MCF 10A (cell line): ENCODE data around the gene AP3M1. TPM values are rescaled to one million over a fixed set of nuclear protein-coding genes. Genes with fewer than 3 reads are reported as not detected.

Experiments used
- BruUV-seq: library from RNA; stranded (reverse); fragments of 400-500 nt; replicated peaks from 2 replicates; lab custom pipeline; 2021; lab: Mats Ljungman, UMichigan
- CTCF ChIA-PET: fragments of 300-600 bp; sonication (Branson Sonifier 250); formaldehyde crosslinking; extraction: SDS; loops from one replicate; lab custom pipeline; 2021; ENCODE audit warnings: antibody characterized with exemption, inconsistent platforms; lab: Yijun Ruan, JAX
- POLR2A ChIA-PET: fragments of 300-600, 350-650 bp; sonication (Branson Sonifier 250); formaldehyde crosslinking; extraction: SDS; loops from one replicate; lab custom pipeline; 2020; ENCODE audit warnings: antibody characterized with exemption, inconsistent platforms; lab: Yijun Ruan, JAX
- DNase-seq: peaks from one replicate; pipeline ENCODE4 v3.0.0-alpha.2; 2018; ENCODE audit not compliant: unreplicated experiment
- H3K27ac Mint-ChIP-seq: one replicate; pipeline ENCODE4 v1.8.0; 2022; ENCODE audit warnings: mild to moderate bottlenecking, low read depth, mixed read lengths; ENCODE audit not compliant: unreplicated experiment
- H3K27me3 Mint-ChIP-seq: one replicate; pipeline ENCODE4 v1.8.0; 2022; ENCODE audit warnings: mixed read lengths; ENCODE audit not compliant: insufficient read depth, unreplicated experiment
- H3K36me3 Mint-ChIP-seq: one replicate; pipeline ENCODE4 v1.8.0; 2022; ENCODE audit warnings: mild to moderate bottlenecking, moderate library complexity, mixed read lengths; ENCODE audit not compliant: insufficient read depth, unreplicated experiment
- H3K4me1 Mint-ChIP-seq: one replicate; pipeline ENCODE4 v1.8.0; 2022; ENCODE audit warnings: mixed read lengths; ENCODE audit not compliant: insufficient read depth, unreplicated experiment
- H3K4me3 Mint-ChIP-seq: one replicate; pipeline ENCODE4 v1.8.0; 2022; ENCODE audit warnings: mild to moderate bottlenecking, moderate library complexity, mixed read lengths; ENCODE audit not compliant: unreplicated experiment
- H3K9me3 Mint-ChIP-seq: one replicate; pipeline ENCODE4 v1.8.0; 2022; ENCODE audit warnings: mixed read lengths; ENCODE audit not compliant: unreplicated experiment
- intact Hi-C: fragments of 100-400 bp; cut with micrococcal nuclease; formaldehyde crosslinking; loops from 2 replicates; pipeline ENCODE4 v1.14.1; 2022
- total RNA-seq: library from RNA; stranded (reverse); gene quantifications from 2 replicates; pipeline ENCODE4 v1.2.3, GENCODE V29; 2022
- TF ChIP-seq, protein P1 (sequence below): fragments of 200-600 bp; IDR thresholded peaks from one replicate; pipeline ENCODE4 v1.8.0; 2022; ENCODE audit warnings: antibody characterized with exemption, mild to moderate bottlenecking; ENCODE audit not compliant: unreplicated experiment

The AP3M1 gene
- total RNA-seq, 1 experiment from 2014 or later, result 31.2 TPM

- TF ChIP-seq, protein P1, sequence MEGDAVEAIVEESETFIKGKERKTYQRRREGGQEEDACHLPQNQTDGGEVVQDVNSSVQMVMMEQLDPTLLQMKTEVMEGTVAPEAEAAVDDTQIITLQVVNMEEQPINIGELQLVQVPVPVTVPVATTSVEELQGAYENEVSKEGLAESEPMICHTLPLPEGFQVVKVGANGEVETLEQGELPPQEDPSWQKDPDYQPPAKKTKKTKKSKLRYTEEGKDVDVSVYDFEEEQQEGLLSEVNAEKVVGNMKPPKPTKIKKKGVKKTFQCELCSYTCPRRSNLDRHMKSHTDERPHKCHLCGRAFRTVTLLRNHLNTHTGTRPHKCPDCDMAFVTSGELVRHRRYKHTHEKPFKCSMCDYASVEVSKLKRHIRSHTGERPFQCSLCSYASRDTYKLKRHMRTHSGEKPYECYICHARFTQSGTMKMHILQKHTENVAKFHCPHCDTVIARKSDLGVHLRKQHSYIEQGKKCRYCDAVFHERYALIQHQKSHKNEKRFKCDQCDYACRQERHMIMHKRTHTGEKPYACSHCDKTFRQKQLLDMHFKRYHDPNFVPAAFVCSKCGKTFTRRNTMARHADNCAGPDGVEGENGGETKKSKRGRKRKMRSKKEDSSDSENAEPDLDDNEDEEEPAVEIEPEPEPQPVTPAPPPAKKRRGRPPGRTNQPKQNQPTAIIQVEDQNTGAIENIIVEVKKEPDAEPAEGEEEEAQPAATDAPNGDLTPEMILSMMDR, result no peak
- no peak overlapping the region for H3K4me3 Mint-ChIP-seq
- no peaks in the 10 kb centered on the region for H3K9me3 Mint-ChIP-seq
- no peak for DNase-seq
- no TSS peak for BruUV-seq
- peaks cover 74% of the 10 kb centered on the region for H3K36me3 Mint-ChIP-seq
- CTCF ChIA-PET, result interaction anchor here (0.6 to 1.6 kb wide), 4 partner anchors 8 to 122 kb away, joined by 3 to 5 read pairs (median 3); no protein-coding TSS in a partner anchor
- no peaks in the 10 kb centered on the region for H3K27me3 Mint-ChIP-seq
- POLR2A ChIA-PET, result interaction anchor here (1.0 kb wide), 1 partner anchor 14 kb away, joined by 4 read pairs; no protein-coding TSS in a partner anchor
- H3K27ac Mint-ChIP-seq, result no peak overlapping the region
- intact Hi-C loops, result no loop called here
- H3K4me1 Mint-ChIP-seq, result peaks cover 13% of the 10 kb centered on the region
These were observed 29.7 kb downstream of the AP3M1 start for GRCh38 chr10:74120911-74121310.

DNA sequence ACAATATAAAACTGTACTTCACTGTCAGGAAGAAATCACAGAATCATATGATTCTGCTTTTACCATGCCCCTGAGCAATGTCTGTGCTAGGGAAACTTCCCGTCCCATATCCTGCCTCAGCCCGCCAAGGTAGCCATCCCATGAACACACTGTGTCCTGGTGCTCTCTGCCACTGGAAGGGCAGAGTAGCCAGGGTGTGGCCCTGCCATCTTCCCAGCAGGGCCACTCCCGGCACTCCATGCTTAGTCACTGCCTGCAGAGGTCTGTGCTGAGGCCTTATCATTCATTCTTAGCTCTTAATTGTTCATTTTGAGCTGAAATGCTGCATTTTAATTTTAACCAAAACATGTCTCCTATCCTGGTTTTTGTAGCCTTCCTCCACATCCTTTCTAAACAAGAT, 31.8 kb downstream of the AP3M1 start:
- ChIA-PET CTCF (interaction anchor here (0.9 to 1.0 kb wide), 3 partner anchors 15 to 178 kb away, joined by 3 read pairs; no protein-coding TSS in a partner anchor), POLR2A (interaction anchor here (1.5 kb wide), 1 partner anchor 8 kb away, joined by 5 read pairs; no protein-coding TSS in a partner anchor)
- Mint-ChIP-seq H3K27me3 (no peaks in the 10 kb centered on the region), H3K9me3 (no peaks in the 10 kb centered on the region), H3K4me3 (no peak overlapping the region), H3K4me1 (peaks cover 13% of the 10 kb centered on the region), H3K36me3 (peaks cover 80% of the 10 kb centered on the region), H3K27ac (peak overlapping the region; percentile 65)
- intact Hi-C loops, result loop anchor here (5.0 kb wide), 1 partner anchor 113 kb away; no protein-coding TSS in a partner anchor
- TF ChIP-seq, protein P1, result no peak
- DNase-seq, result peak; percentile 56
- no TSS peak for BruUV-seq

DNA sequence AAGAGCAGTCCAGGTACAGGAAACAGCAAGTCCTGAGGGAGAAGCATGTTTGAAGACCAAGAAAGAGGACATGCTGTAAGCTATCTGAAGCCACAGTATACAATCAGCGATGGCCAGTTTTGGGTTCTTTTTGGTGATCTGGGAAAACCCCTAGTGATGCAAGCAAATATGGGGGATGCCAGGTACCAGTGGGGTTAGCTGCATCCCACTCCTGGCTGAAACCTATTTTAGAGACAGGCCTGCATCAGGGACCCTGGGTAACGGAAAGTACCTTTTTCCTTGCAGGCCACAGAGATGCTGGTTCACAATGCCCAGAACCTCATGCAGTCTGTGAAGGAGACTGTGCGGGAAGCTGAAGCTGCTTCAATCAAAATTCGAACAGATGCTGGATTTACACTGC, 32.9 kb downstream of the AP3M1 start:
- Mint-ChIP-seq H3K4me3 (no peak overlapping the region), H3K27me3 (no peaks in the 10 kb centered on the region), H3K9me3 (no peaks in the 10 kb centered on the region), H3K27ac (no peak overlapping the region), H3K36me3 (peaks cover 78% of the 10 kb centered on the region), H3K4me1 (peaks cover 13% of the 10 kb centered on the region)
- ChIA-PET POLR2A (interaction anchor here (0.6 to 1.5 kb wide), 3 partner anchors 9 to 127 kb away, joined by 3 to 5 read pairs (median 3); no protein-coding TSS in a partner anchor), CTCF (interaction anchor here (0.9 to 1.5 kb wide), 2 partner anchors 14 to 16 kb away, joined by 3 to 8 read pairs; no protein-coding TSS in a partner anchor)
- intact Hi-C loops, result loop anchor here (5.0 kb wide), 1 partner anchor 115 kb away; no protein-coding TSS in a partner anchor
- TF ChIP-seq, protein P1, result no peak
- DNase-seq, result no peak
- BruUV-seq, result no TSS peak

- Mint-ChIP-seq H3K27me3 (no peaks in the 10 kb centered on the region), H3K4me3 (no peak overlapping the region), H3K36me3 (peaks cover 78% of the 10 kb centered on the region), H3K9me3 (no peaks in the 10 kb centered on the region), H3K4me1 (peaks cover 9% of the 10 kb centered on the region), H3K27ac (no peak overlapping the region)
- TF ChIP-seq, protein P1, result no peak
- ChIA-PET POLR2A (no interaction called here), CTCF (interaction anchor here (1.0 to 1.5 kb wide), 3 partner anchors 8 to 12 kb away, joined by 3 to 4 read pairs (median 3); no protein-coding TSS in a partner anchor)
- DNase-seq, result no peak
- BruUV-seq, result no TSS peak
- intact Hi-C loops, result no loop called here
These were observed 36.6 kb downstream of the AP3M1 start for GRCh38 chr10:74114041-74114448.
